Activated T-cell treated with anti-CD3 and anti-CD28 coated beads for 24 hours (primary cell): ENCODE measurements around the gene PHTF1.
A peak's percentile ranks its signal among the peaks of the same experiment; 100 is the strongest.
"Not testable (repeated sequence)": the region's sequence is repeated elsewhere in the genome, so short reads cannot be mapped to it uniquely, and the experiment has no call there.

Experiments
- DNase-seq: peaks from one replicate; pipeline ENCODE4 v3.0.0-alpha.2; 2020; ENCODE audit warnings: low read depth

The PHTF1 gene

GRCh38 chr1:113777561-113777960 lies 18.3 kb upstream of the PHTF1 start:
- DNase-seq, result no peak

- no peak for DNase-seq
Measured at GRCh38 chr1:113770031-113770430, 10.7 kb upstream of the PHTF1 start.

- DNase-seq, result no peak
Measured at GRCh38 chr1:113769601-113769970, 10.3 kb upstream of the PHTF1 start.

GRCh38 chr1:113768916-113769600 lies 9.8 kb upstream of the PHTF1 start:
- DNase-seq, result no peak

- no peak for DNase-seq
Measured at GRCh38 chr1:113765306-113766230, 6.3 kb upstream of the PHTF1 start.

GRCh38 chr1:113763661-113764060 lies 4.4 kb upstream of the PHTF1 start:
- no peak for DNase-seq

GRCh38 chr1:113761937-113762336 lies 2.7 kb upstream of the PHTF1 start:
- DNase-seq, result no peak

- no peak for DNase-seq
Measured at GRCh38 chr1:113760102-113761080, 1.1 kb upstream of the PHTF1 start.

GRCh38 chr1:113758631-113759332 lies 504 bp downstream of the PHTF1 start:
- peak; percentile 49 for DNase-seq

- no peak for DNase-seq
Measured at GRCh38 chr1:113756461-113756860, 2.8 kb downstream of the PHTF1 start.

GRCh38 chr1:113753333-113753732 lies 6.0 kb downstream of the PHTF1 start:
- DNase-seq, result not testable (repeated sequence)

GRCh38 chr1:113751516-113751915 lies 7.8 kb downstream of the PHTF1 start:
- DNase-seq, result no peak

GRCh38 chr1:113751114-113751513 lies 8.2 kb downstream of the PHTF1 start:
- no peak for DNase-seq

- no peak for DNase-seq
Measured at GRCh38 chr1:113749402-113749801, 9.9 kb downstream of the PHTF1 start.

GRCh38 chr1:113747376-113747775 lies 11.9 kb downstream of the PHTF1 start:
- DNase-seq, result no peak

- DNase-seq, result no peak
Measured at GRCh38 chr1:113745425-113745824, 13.9 kb downstream of the PHTF1 start.

- DNase-seq, result no peak
Measured at GRCh38 chr1:113744114-113744513, 15.2 kb downstream of the PHTF1 start.

- DNase-seq, result no peak
Measured at GRCh38 chr1:113742515-113742914, 16.8 kb downstream of the PHTF1 start.

- no peak for DNase-seq
Measured at GRCh38 chr1:113734357-113735055, 24.8 kb downstream of the PHTF1 start.

- no peak for DNase-seq
Measured at GRCh38 chr1:113732802-113733201, 26.5 kb downstream of the PHTF1 start.

GRCh38 chr1:113721010-113721409 lies 38.3 kb downstream of the PHTF1 start:
- no peak for DNase-seq
